Sigmoid colon (tissue), 4 donors: Measurements from ENCODE around the gene SHOC1.

Experiments used
- CTCF ChIP-seq, 4 experiments: fragments of 450-650 bp in 3 of 4; fragments of 200-600 bp in 1 of 4; IDR thresholded peaks; one replicate each; pipeline ENCODE4 v1.5.1; 2016 to 2019; ENCODE audit warnings: antibody characterized with exemption in 4 of 4, mild to moderate bottlenecking in 3 of 4, moderate library complexity in 2 of 4
- EP300 ChIP-seq, 4 donors: sonication (generic); formaldehyde crosslinking; IDR thresholded peaks; one replicate each; pipeline ENCODE4 v1.6.1; 2017; ENCODE audit warnings: antibody characterized with exemption in 4 of 4
- POLR2A ChIP-seq, 2 donors: fragments of 450-650 bp; IDR thresholded peaks; one replicate each; pipeline ENCODE4 v1.6.1; 2016; ENCODE audit warnings: antibody characterized with exemption in 2 of 2, mild to moderate bottlenecking in 2 of 2, moderate library complexity in 2 of 2

- TF ChIP-seq CTCF (IDR thresholded peaks at IDR 0.05) (no peak), POLR2A (IDR thresholded peaks at IDR 0.05) (no peak), EP300 (IDR thresholded peaks at IDR 0.05) (no peak)
These were observed 47.6 kb upstream of the SHOC1 start for GRCh38 chr9:111842313-111842712.
